ENCODE results near the gene IL12RB2.

The IL12RB2 gene

DNA sequence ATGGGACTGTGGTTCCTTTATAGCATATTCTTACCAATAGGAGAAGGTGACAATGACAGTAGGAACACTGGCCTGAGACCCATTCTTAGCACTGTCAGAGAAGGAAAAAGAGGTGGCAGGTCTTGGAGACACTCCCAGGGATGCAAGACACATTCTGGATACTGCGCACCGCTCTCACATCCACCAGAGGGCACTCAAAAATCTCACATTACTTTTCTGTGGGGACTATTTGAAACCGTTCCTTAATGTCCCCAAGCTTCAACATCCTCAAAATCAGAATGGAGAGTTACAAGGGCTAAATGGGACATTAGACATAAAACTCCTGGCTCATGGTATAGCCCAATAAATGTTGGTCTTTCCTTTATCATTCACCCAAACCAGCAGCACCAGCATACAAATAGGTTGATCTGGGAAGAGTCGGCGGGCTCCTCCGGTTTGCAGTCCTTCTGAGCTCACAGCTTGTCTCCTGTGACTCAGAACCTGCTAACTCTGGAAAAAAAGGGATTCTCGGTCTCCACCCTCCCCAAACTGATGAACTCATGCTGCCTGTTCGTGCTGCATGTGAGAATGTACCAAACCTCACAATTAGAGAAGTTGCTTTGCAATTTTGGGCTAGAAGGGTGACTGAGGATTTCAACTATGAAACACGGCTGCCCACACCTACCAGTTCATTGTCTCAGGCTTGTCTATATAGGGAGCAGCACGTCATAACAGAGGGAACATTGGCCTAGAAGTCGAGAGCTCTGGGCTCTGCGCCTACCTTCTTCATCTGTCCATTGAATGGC, 40.2 kb downstream of the IL12RB2 start:
- H3K27ac ChIP-seq: no peak overlapping the region
- TF ChIP-seq ZFX (IDR thresholded peaks at IDR 0.05; ENCODE audit: borderline replicate concordance): no peak
- TF ChIP-seq, protein P1, sequence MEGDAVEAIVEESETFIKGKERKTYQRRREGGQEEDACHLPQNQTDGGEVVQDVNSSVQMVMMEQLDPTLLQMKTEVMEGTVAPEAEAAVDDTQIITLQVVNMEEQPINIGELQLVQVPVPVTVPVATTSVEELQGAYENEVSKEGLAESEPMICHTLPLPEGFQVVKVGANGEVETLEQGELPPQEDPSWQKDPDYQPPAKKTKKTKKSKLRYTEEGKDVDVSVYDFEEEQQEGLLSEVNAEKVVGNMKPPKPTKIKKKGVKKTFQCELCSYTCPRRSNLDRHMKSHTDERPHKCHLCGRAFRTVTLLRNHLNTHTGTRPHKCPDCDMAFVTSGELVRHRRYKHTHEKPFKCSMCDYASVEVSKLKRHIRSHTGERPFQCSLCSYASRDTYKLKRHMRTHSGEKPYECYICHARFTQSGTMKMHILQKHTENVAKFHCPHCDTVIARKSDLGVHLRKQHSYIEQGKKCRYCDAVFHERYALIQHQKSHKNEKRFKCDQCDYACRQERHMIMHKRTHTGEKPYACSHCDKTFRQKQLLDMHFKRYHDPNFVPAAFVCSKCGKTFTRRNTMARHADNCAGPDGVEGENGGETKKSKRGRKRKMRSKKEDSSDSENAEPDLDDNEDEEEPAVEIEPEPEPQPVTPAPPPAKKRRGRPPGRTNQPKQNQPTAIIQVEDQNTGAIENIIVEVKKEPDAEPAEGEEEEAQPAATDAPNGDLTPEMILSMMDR (IDR thresholded peaks at IDR 0.05): peak; percentile 78

GRCh38 chr1:67348586-67349252, 41.0 kb downstream of the IL12RB2 start:
- no peak overlapping the region for H3K27ac ChIP-seq
- TF ChIP-seq, protein P1 (IDR thresholded peaks at IDR 0.05): no peak
- no peak for TF ChIP-seq ZFX (IDR thresholded peaks at IDR 0.05; ENCODE audit: borderline replicate concordance)

GRCh38 chr1:67350783-67351182, 43.1 kb downstream of the IL12RB2 start:
- no peak overlapping the region for H3K27ac ChIP-seq
- TF ChIP-seq ZFX (IDR thresholded peaks at IDR 0.05; ENCODE audit: borderline replicate concordance): no peak
- TF ChIP-seq, protein P1 (IDR thresholded peaks at IDR 0.05): no peak

GRCh38 chr1:67352211-67352610, 44.5 kb downstream of the IL12RB2 start:
- H3K27ac ChIP-seq: no peak overlapping the region
- no peak for TF ChIP-seq ZFX (IDR thresholded peaks at IDR 0.05; ENCODE audit: borderline replicate concordance)
- TF ChIP-seq, protein P1 (IDR thresholded peaks at IDR 0.05): no peak

- no peak for TF ChIP-seq ZFX (IDR thresholded peaks at IDR 0.05; ENCODE audit: borderline replicate concordance)
- TF ChIP-seq, protein P1 (IDR thresholded peaks at IDR 0.05): no peak
- H3K27ac ChIP-seq: no peak overlapping the region
Measured at GRCh38 chr1:67355745-67356424, 48.2 kb downstream of the IL12RB2 start.

DNA sequence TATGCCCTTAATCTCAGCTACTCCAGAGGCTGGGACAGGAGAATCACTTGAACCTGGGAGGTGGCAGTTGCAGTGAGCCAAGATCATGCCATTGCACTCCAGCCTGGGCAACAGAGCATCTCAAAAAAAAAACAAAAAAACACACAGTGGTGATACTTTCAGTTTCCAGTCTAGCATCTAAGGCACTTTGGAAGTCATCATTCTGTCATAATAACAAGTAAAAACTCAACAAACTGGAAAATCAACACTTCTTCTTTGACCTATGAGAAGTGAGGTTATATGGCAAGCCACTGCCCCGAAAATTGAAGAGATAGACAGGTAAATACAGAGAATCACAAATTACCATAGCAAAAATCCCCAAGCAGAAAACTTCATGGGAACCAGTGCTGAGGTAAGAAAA, 51.9 kb downstream of the IL12RB2 start:
- TF ChIP-seq ZFX (IDR thresholded peaks at IDR 0.05; ENCODE audit: borderline replicate concordance): no peak
- TF ChIP-seq, protein P1 (IDR thresholded peaks at IDR 0.05): no peak

More for the DNA sequence above, 51.9 kb downstream of the IL12RB2 start:
- H3K27ac ChIP-seq: no peak overlapping the region
